Measurements from ENCODE around the gene ANKRD17.
A peak's percentile ranks its signal among the peaks of the same experiment; 100 is the strongest.
"Not testable (repeated sequence)": the region's sequence is repeated elsewhere in the genome, so short reads cannot be mapped to it uniquely, and the experiment has no call there.

ANKRD17 gene

GRCh38 chr4:73244945-73245601, 13.5 kb downstream of the ANKRD17 start:
- DNase-seq (ENCODE audit: low read depth): no peak

- DNase-seq (ENCODE audit: low read depth): no peak
These were observed 21.6 kb downstream of the ANKRD17 start for GRCh38 chr4:73237044-73237443.

GRCh38 chr4:73236151-73236550, 22.4 kb downstream of the ANKRD17 start:
- DNase-seq (ENCODE audit: low read depth): no peak

GRCh38 chr4:73234712-73235111, 23.9 kb downstream of the ANKRD17 start:
- no peak for DNase-seq (ENCODE audit: low read depth)

GRCh38 chr4:73231518-73232487, 26.8 kb downstream of the ANKRD17 start:
- no peak for DNase-seq (ENCODE audit: low read depth)

- DNase-seq (ENCODE audit: low read depth): no peak
These were observed 27.6 kb downstream of the ANKRD17 start for GRCh38 chr4:73230865-73231517.

GRCh38 chr4:73228800-73229199, 29.8 kb downstream of the ANKRD17 start:
- DNase-seq (ENCODE audit: low read depth): not testable (repeated sequence)

- DNase-seq (ENCODE audit: low read depth): no peak
These were observed 33.7 kb downstream of the ANKRD17 start for GRCh38 chr4:73224886-73225285.

GRCh38 chr4:73223258-73223650, 35.3 kb downstream of the ANKRD17 start:
- no peak for DNase-seq (ENCODE audit: low read depth)

GRCh38 chr4:73222466-73223257, 35.9 kb downstream of the ANKRD17 start:
- peak; percentile 82 for DNase-seq (ENCODE audit: low read depth)

GRCh38 chr4:73221734-73222133, 36.9 kb downstream of the ANKRD17 start:
- no peak for DNase-seq (ENCODE audit: low read depth)

- no peak for DNase-seq (ENCODE audit: low read depth)
These were observed 37.8 kb downstream of the ANKRD17 start for GRCh38 chr4:73220815-73221214.

- no peak for DNase-seq (ENCODE audit: low read depth)
These were observed 44.5 kb downstream of the ANKRD17 start for GRCh38 chr4:73213916-73214653.

GRCh38 chr4:73212982-73213730, 45.4 kb downstream of the ANKRD17 start:
- DNase-seq (ENCODE audit: low read depth): no peak

- DNase-seq (ENCODE audit: low read depth): no peak
These were observed 46.6 kb downstream of the ANKRD17 start for GRCh38 chr4:73211968-73212367.

GRCh38 chr4:73208376-73208775, 50.2 kb downstream of the ANKRD17 start:
- no peak for DNase-seq (ENCODE audit: low read depth)

- no peak for DNase-seq (ENCODE audit: low read depth)
These were observed 52.4 kb downstream of the ANKRD17 start for GRCh38 chr4:73206236-73206635.

- no peak for DNase-seq (ENCODE audit: low read depth)
These were observed 53.1 kb downstream of the ANKRD17 start for GRCh38 chr4:73205482-73205881.

- DNase-seq (ENCODE audit: low read depth): not testable (repeated sequence)
These were observed 54.6 kb downstream of the ANKRD17 start for GRCh38 chr4:73203976-73204375.

- DNase-seq (ENCODE audit: low read depth): no peak
These were observed 61.4 kb downstream of the ANKRD17 start for GRCh38 chr4:73197220-73197619.

Data from HS-5 (cell line).